A673 (cell line): ENCODE results near the gene UBA52.

Experiments
- EZH2 ChIP-seq: fragments of 200-600 bp; sonication (generic); IDR thresholded peaks from 2 replicates; pipeline ENCODE4 v1.6.1; 2017; ENCODE audit warnings: borderline replicate concordance, low read depth, mild to moderate bottlenecking, mixed read lengths, antibody characterized with exemption, low read length; ENCODE audit not compliant: poor library complexity, severe bottlenecking
- TF ChIP-seq, protein P1 (sequence below): fragments of 300-800, 200-600 bp; sonication (generic); conservative IDR thresholded peaks from 2 replicates; pipeline ENCODE4 v1.5.1; 2017; ENCODE audit warnings: low read depth, mild to moderate bottlenecking, antibody characterized with exemption, low read length, moderate library complexity, mixed read lengths

DNA sequence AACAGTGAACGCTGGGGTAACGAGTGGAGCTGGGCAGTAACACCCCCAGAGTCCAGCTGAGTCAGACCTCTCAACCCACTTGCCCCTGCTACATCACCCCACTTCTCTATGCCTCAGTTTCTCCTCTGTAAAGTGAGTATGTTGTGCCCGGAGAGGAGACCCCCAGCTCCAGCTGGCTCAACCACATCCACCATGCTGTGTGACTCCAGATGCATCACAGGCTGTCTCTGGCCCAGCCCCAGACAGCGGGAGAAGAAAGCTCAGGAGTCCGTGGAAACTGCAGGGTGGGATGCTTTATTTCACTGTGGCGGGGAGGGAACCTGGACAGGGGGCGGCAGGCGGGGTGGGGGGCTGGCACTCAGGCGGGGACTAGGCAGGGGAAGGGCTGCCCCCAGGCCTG, 40.2 kb upstream of the UBA52 start:
- TF ChIP-seq, protein P1, sequence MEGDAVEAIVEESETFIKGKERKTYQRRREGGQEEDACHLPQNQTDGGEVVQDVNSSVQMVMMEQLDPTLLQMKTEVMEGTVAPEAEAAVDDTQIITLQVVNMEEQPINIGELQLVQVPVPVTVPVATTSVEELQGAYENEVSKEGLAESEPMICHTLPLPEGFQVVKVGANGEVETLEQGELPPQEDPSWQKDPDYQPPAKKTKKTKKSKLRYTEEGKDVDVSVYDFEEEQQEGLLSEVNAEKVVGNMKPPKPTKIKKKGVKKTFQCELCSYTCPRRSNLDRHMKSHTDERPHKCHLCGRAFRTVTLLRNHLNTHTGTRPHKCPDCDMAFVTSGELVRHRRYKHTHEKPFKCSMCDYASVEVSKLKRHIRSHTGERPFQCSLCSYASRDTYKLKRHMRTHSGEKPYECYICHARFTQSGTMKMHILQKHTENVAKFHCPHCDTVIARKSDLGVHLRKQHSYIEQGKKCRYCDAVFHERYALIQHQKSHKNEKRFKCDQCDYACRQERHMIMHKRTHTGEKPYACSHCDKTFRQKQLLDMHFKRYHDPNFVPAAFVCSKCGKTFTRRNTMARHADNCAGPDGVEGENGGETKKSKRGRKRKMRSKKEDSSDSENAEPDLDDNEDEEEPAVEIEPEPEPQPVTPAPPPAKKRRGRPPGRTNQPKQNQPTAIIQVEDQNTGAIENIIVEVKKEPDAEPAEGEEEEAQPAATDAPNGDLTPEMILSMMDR: no peak
- no peak for TF ChIP-seq EZH2
